Ovary (tissue), 10 donors: ENCODE measurements around the gene CAPN6. TPM values are rescaled to one million over a fixed set of nuclear protein-coding genes. Genes with fewer than 3 reads are reported as not detected.

Source experiments
- DNase-seq, 5 donors: peaks; one replicate each; pipeline ENCODE4 v3.0.0-alpha.2; 2019 to 2020
- H3K27ac ChIP-seq, 2 donors: fragments of 200-600 bp; one replicate each; pipeline versions ENCODE4 v1.5.1 to v1.8.0; 2019 to 2022
- H3K27me3 ChIP-seq: fragments of 200-600 bp; one replicate; pipeline ENCODE4 v1.8.0; 2022
- H3K36me3 ChIP-seq: fragments of 200-600 bp; sonication (generic); one replicate; pipeline ENCODE4 v1.5.1; 2019
- H3K4me1 ChIP-seq: one replicate; pipeline ENCODE4 v1.8.1; 2013; ENCODE audit warnings: mild to moderate bottlenecking, moderate library complexity; ENCODE audit not compliant: insufficient read depth
- H3K4me3 ChIP-seq: fragments of 200-600 bp; sonication (generic); one replicate; pipeline ENCODE4 v1.5.1; 2017
- H3K9me3 ChIP-seq, 2 donors: fragments of 200-600 bp in 1 of 2; sonication (generic) in 1 of 2; one replicate each; pipeline versions ENCODE4 v1.5.1 to v1.8.1; 2013 to 2019; ENCODE audit warnings: mild to moderate bottlenecking in 1 of 2, moderate library complexity in 1 of 2
- CTCF ChIP-seq, 3 donors: fragments of 450-650 bp in 2 of 3; fragments of 200-600 bp in 1 of 3; IDR thresholded peaks; one replicate each; pipeline versions ENCODE4 v1.5.1 to v1.8.0; 2016 to 2022; ENCODE audit warnings: antibody characterized with exemption in 3 of 3, mild to moderate bottlenecking in 1 of 3
- EP300 ChIP-seq: sonication (generic); formaldehyde crosslinking; IDR thresholded peaks from one replicate; pipeline ENCODE4 v1.6.1; 2017; ENCODE audit warnings: antibody characterized with exemption
- POLR2A ChIP-seq: fragments of 450-650 bp; IDR thresholded peaks from one replicate; pipeline ENCODE4 v1.6.1; 2017; ENCODE audit warnings: antibody characterized with exemption, mild to moderate bottlenecking, moderate library complexity
- WGBS, 3 donors: extraction: QIAGEN DNeasy Blood & Tissue Kit in 1 of 3; methylation state at CpG; one replicate each; pipeline versions ENCODE4 v1.1.5 to v1.1.7; 2013 to 2017; 5-methylcytosine and 5-hydroxymethylcytosine counted together
- intact Hi-C, 4 donors: fragments of 100-400 bp; cut with DNase I; formaldehyde crosslinking; loops; one replicate each; pipeline versions ENCODE4 v1.11.0 to v1.15.1; 2022 to 2023
- long read RNA-seq, 3 donors: library from polyadenylated mRNA in 2 of 3; unstranded in 2 of 3; transcript quantifications; one replicate each; pipeline ENCODE4 v2.0.0 and lab custom pipeline, GENCODE V29; 2021 to 2026
- polyA plus RNA-seq, 2 donors: library from polyadenylated mRNA; stranded (reverse); fragments of 200-250 nt in 1 of 2; fragments of 350-450 nt in 1 of 2; fragmentation: Illumina TruSeq in 1 of 2; extraction: RNeasy Lipid Tissue Mini Kit (QIAGEN cat#74804) in 1 of 2; gene quantifications; one replicate each; pipeline ENCODE4 v1.2.3, GENCODE V29; 2013 to 2014
- total RNA-seq, 7 donors: library from RNA; depleted of rRNA in 2 of 7; stranded (reverse); fragments of >200 nt in 2 of 7; fragmentation: NEBNext Ultra II Directional in 3 of 7; extraction: Animal tissue kit (Norgen Biotek cat#: 25700) in 3 of 7; gene quantifications; one replicate each; pipeline versions ENCODE4 v1.1.0 to v1.2.4, GENCODE V29; 2016 to 2023
- donor health status: DM: no; HTN: no; CAD: no; lungs with moderate emphysema.
- donor health status: DM: no; HTN: no; CAD: no.
- donor health status: Bipolar disorder and iron deficiency.
- donor health status: DM: yes; HTN: yes; CAD: no.
- donor health status: DM: no; HTN: no; CAD: no.
- donor health status: DM: yes; HTN: yes; CAD: no.

The CAPN6 gene, protein sequence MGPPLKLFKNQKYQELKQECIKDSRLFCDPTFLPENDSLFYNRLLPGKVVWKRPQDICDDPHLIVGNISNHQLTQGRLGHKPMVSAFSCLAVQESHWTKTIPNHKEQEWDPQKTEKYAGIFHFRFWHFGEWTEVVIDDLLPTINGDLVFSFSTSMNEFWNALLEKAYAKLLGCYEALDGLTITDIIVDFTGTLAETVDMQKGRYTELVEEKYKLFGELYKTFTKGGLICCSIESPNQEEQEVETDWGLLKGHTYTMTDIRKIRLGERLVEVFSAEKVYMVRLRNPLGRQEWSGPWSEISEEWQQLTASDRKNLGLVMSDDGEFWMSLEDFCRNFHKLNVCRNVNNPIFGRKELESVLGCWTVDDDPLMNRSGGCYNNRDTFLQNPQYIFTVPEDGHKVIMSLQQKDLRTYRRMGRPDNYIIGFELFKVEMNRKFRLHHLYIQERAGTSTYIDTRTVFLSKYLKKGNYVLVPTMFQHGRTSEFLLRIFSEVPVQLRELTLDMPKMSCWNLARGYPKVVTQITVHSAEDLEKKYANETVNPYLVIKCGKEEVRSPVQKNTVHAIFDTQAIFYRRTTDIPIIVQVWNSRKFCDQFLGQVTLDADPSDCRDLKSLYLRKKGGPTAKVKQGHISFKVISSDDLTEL
- total RNA-seq (10 to 100 TPM in 1 of 7 donors, 1 to 10 TPM in 6; 1.4 to 13.5 (median 2.1) TPM), polyA plus RNA-seq (1 to 10 TPM; 1.7 to 8.0 TPM)
- long read RNA-seq, donor 1, partial matches to known transcripts = 0 of 1 reads
- long read RNA-seq, donor 1, other reads (novel, unspliced or antisense) = 1 of 1 reads
- long read RNA-seq, donor 2, partial matches to known transcripts = 0 of 4 reads
- long read RNA-seq, donor 2, other reads (novel, unspliced or antisense) = 0 of 4 reads
- long read RNA-seq, donor 3, partial matches to known transcripts = 5 of 6 reads
- long read RNA-seq, donor 3, other reads (novel, unspliced or antisense) = 0 of 6 reads

GRCh38 chrX:111270339-111270738, at the start of gene CAPN6:
TSS of gene CAPN6 (minus strand) at chrX:111270483. CDS start at chrX:111263936, 6,547 bp downstream.
- TF ChIP-seq POLR2A (no peak), CTCF (IDR thresholded peaks at IDR 0.05) (no peak)
- peak within 1 kb of the TSS; percentile 5 for H3K4me3 ChIP-seq
- no peaks in the 10 kb centered on the region for H3K36me3 ChIP-seq
- H3K9me3 ChIP-seq = no peaks in the 10 kb centered on the region
- H3K27me3 ChIP-seq = no peaks in the 10 kb centered on the region
- peak; percentile 19 to 41 (median 28) for DNase-seq
- 16 to 24% (median 21%) methylated on average over 8 of the region's 8 CpGs for WGBS, 3 donors
- H3K4me1 ChIP-seq = no peaks in the 10 kb centered on the region
- intact Hi-C loops = no loop called here
- H3K27ac ChIP-seq = no peak within 1 kb of the TSS

DNA sequence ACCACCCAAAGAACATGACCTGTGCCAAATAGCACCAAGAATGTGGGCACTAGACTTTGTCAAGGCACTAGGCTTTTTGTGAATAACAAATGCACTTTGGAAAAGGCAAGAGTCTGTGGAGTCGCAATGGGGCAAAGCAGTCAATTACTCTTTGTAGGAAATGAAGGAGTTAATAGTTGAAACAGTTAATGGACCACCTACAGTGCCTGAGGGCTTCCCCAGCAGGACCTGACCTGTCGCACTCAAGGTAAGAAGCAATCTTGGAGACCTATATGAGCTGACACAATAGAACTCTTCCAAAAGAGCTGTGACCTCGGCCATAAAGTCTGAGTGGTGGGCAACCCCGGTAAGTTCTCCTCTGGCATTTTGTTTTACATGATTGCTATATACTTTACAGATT, 49.2 kb upstream of the CAPN6 start:
- no peak for DNase-seq
- Histone ChIP-seq H3K4me1 (no peaks in the 10 kb centered on the region), H3K36me3 (no peaks in the 10 kb centered on the region), H3K4me3 (no peak overlapping the region), H3K27ac (no peak overlapping the region), H3K9me3 (no peaks in the 10 kb centered on the region), H3K27me3 (no peaks in the 10 kb centered on the region)
- 53 to 65% (median 57%) methylated on average over 4 of the region's 4 CpGs for WGBS, 3 donors
- TF ChIP-seq POLR2A = no peak
- no peak for TF ChIP-seq CTCF (IDR thresholded peaks at IDR 0.05)
- no peak for TF ChIP-seq EP300
- intact Hi-C loops = no loop called here

- Histone ChIP-seq H3K27me3 (no peaks in the 10 kb centered on the region), H3K27ac (no peak overlapping the region), H3K36me3 (no peaks in the 10 kb centered on the region), H3K4me1 (no peaks in the 10 kb centered on the region), H3K4me3 (no peak overlapping the region), H3K9me3 (no peaks in the 10 kb centered on the region)
- intact Hi-C loops = no loop called here
- TF ChIP-seq EP300 (no peak), CTCF (IDR thresholded peaks at IDR 0.05) (no peak), POLR2A (no peak)
- no peak for DNase-seq
Measured at GRCh38 chrX:111318901-111319300, 48.6 kb upstream of the CAPN6 start.

- 41 to 65% (median 62%) methylated on average over 2 of the region's 2 CpGs for WGBS, 3 donors
- TF ChIP-seq POLR2A (no peak), EP300 (no peak), CTCF (IDR thresholded peaks at IDR 0.05) (no peak)
- no peaks in the 10 kb centered on the region for H3K27me3 ChIP-seq
- intact Hi-C loops = no loop called here
- no peaks in the 10 kb centered on the region for H3K9me3 ChIP-seq
- no peak overlapping the region for H3K27ac ChIP-seq
- no peak overlapping the region for H3K4me3 ChIP-seq
- no peak for DNase-seq
- H3K4me1 ChIP-seq = no peaks in the 10 kb centered on the region
- H3K36me3 ChIP-seq = no peaks in the 10 kb centered on the region
Measured at GRCh38 chrX:111309083-111309482, 38.8 kb upstream of the CAPN6 start.
